IMR-90 (cell line): ENCODE data around the gene EVI5. TPM values are rescaled to one million over a fixed set of nuclear protein-coding genes. Genes with fewer than 3 reads are reported as not detected.

Source experiments
- ATAC-seq: fragments of 200-7000 bp; cut with Tn5 transposase; 2 replicates; pipeline ENCODE4 v1.9.1; 2020; ENCODE audit warnings: low read depth, mild to moderate bottlenecking, moderate library complexity
- BruUV-seq: library from RNA; stranded (reverse); fragments of 400-500 nt; replicated peaks from 2 replicates; lab custom pipeline; 2021; lab: Mats Ljungman, UMichigan
- CTCF ChIA-PET: fragments of 300-600 bp; formaldehyde crosslinking; extraction: SDS; loops from one replicate; lab custom pipeline; 2021; ENCODE audit warnings: antibody characterized with exemption; lab: Yijun Ruan, JAX
- POLR2A ChIA-PET: fragments of 300-600 bp; sonication (Branson Sonifier 250); formaldehyde crosslinking; loops from one replicate; lab custom pipeline; 2022; ENCODE audit warnings: antibody characterized with exemption; ENCODE audit not compliant: unreplicated experiment; lab: Charles Lee
- DNase-seq: peaks from one replicate; pipeline ENCODE4 v3.0.0; 2013
- H2AFZ ChIP-seq: replicated peaks from 2 replicates; pipeline ENCODE3; 2013; ENCODE audit warnings: low read length, mild to moderate bottlenecking; ENCODE audit not compliant: poor library complexity
- H2AK5ac ChIP-seq: 2 replicates; pipeline ENCODE4 v1.6.1; 2013; ENCODE audit warnings: low read depth, low read length, inconsistent platforms
- H2AK9ac ChIP-seq: replicated peaks from 2 replicates; pipeline ENCODE3; 2013; ENCODE audit warnings: mild to moderate bottlenecking, low read depth, low read length, moderate library complexity; ENCODE audit not compliant: poor library complexity
- H2BK120ac ChIP-seq: 2 replicates; pipeline ENCODE4 v1.6.1; 2013; ENCODE audit warnings: low read depth, low read length, inconsistent platforms
- H2BK15ac ChIP-seq: 3 replicates; pipeline ENCODE4 v1.6.1; 2013; ENCODE audit warnings: low read depth, low read length, inconsistent platforms
- H2BK20ac ChIP-seq: 2 replicates; pipeline ENCODE4 v1.6.1; 2013; ENCODE audit warnings: low read depth, mild to moderate bottlenecking, inconsistent platforms, low read length, moderate library complexity
- H2BK5ac ChIP-seq: 2 replicates; pipeline ENCODE4 v1.6.1; 2013; ENCODE audit warnings: mild to moderate bottlenecking, low read depth, low read length, inconsistent platforms; ENCODE audit not compliant: poor library complexity, severe bottlenecking
- H3K14ac ChIP-seq: replicated peaks from 2 replicates; pipeline ENCODE4 v1.6.1; 2013; ENCODE audit warnings: low read depth, low read length, inconsistent platforms
- H3K18ac ChIP-seq: 2 replicates; pipeline ENCODE4 v1.6.1; 2013; ENCODE audit warnings: low read depth, low read length, control low read depth
- H3K23ac ChIP-seq: 2 replicates; pipeline ENCODE4 v1.6.1; 2013; ENCODE audit warnings: low read depth, low read length, inconsistent platforms
- H3K27ac ChIP-seq: 2 replicates; pipeline ENCODE4 v1.5.1; 2013; ENCODE audit warnings: mild to moderate bottlenecking, control low read depth, low read length; ENCODE audit not compliant: insufficient read depth
- H3K27me3 ChIP-seq: 2 replicates; pipeline ENCODE4 v1.6.1; 2013; ENCODE audit warnings: low read length; ENCODE audit not compliant: control insufficient read depth, insufficient read depth
- H3K36me3 ChIP-seq: 2 replicates; pipeline ENCODE4 v1.6.1; 2013; ENCODE audit warnings: low read length, mixed read lengths; ENCODE audit not compliant: control insufficient read depth, insufficient read depth
- H3K4ac ChIP-seq: 2 replicates; pipeline ENCODE4 v1.6.1; 2013; ENCODE audit warnings: low read depth, low read length, inconsistent platforms
- H3K4me1 ChIP-seq: 2 replicates; pipeline ENCODE4 v1.6.1; 2013; ENCODE audit warnings: low read length, mixed read lengths; ENCODE audit not compliant: control insufficient read depth, insufficient read depth
- H3K4me2 ChIP-seq: 2 replicates; pipeline ENCODE4 v1.6.1; 2013; ENCODE audit warnings: low read depth, mild to moderate bottlenecking, control low read depth, low read length, moderate library complexity
- H3K4me3 ChIP-seq: 2 replicates; pipeline ENCODE4 v1.5.1; 2013; ENCODE audit warnings: low read depth, mild to moderate bottlenecking, control low read depth, low read length, moderate library complexity; ENCODE audit not compliant: insufficient read depth
- H3K56ac ChIP-seq: 2 replicates; pipeline ENCODE4 v1.6.1; 2013; ENCODE audit warnings: low read length, inconsistent platforms; ENCODE audit not compliant: insufficient read depth; ENCODE audit errors: extremely low read depth
- H3K79me1 ChIP-seq, 2 experiments: 2 replicates each; pipeline ENCODE4 v1.6.1; 2013; ENCODE audit warnings: low read length in 2 of 2, inconsistent platforms in 1 of 2, low read depth in 1 of 2
- H3K9ac ChIP-seq: 2 replicates; pipeline ENCODE4 v1.6.1; 2013; ENCODE audit warnings: low read depth, low read length, control low read depth
- H3K9me1 ChIP-seq: 2 replicates; pipeline ENCODE4 v1.6.1; 2013; ENCODE audit warnings: low read length, inconsistent platforms; ENCODE audit not compliant: insufficient read depth
- H3K9me3 ChIP-seq: 2 replicates; pipeline ENCODE4 v1.6.1; 2013; ENCODE audit warnings: low read length; ENCODE audit not compliant: control insufficient read depth, insufficient read depth
- H4K20me1 ChIP-seq: 2 replicates; pipeline ENCODE4 v1.6.1; 2013; ENCODE audit warnings: low read length, inconsistent platforms; ENCODE audit not compliant: insufficient read depth
- H4K5ac ChIP-seq: 2 replicates; pipeline ENCODE4 v1.6.1; 2013; ENCODE audit warnings: mild to moderate bottlenecking, low read depth, low read length, control low read depth
- H4K8ac ChIP-seq, 2 experiments: 2 replicates each; pipeline ENCODE4 v1.6.1; 2013; ENCODE audit warnings: low read depth in 2 of 2, low read length in 2 of 2, control low read depth in 1 of 2, inconsistent platforms in 1 of 2
- H4K91ac ChIP-seq: 2 replicates; pipeline ENCODE4 v1.6.1; 2013; ENCODE audit warnings: low read depth, low read length, inconsistent platforms; ENCODE audit not compliant: insufficient read depth
- BHLHE40 ChIP-seq: fragments of 150-350 bp; IDR thresholded peaks from 2 replicates; pipeline ENCODE4 v1.6.1; 2016; ENCODE audit warnings: mild to moderate bottlenecking, low read depth, low read length
- CEBPB ChIP-seq: IDR thresholded peaks from 2 replicates; pipeline ENCODE4 v1.6.1; 2012; ENCODE audit warnings: low read depth, low read length, improper control_type of control experiment
- CHD1 ChIP-seq: IDR thresholded peaks from 2 replicates; pipeline ENCODE4 v1.6.1; 2012; ENCODE audit warnings: low read depth, low read length, improper control_type of control experiment
- FOS ChIP-seq: fragments of 150-350 bp; IDR thresholded peaks from 2 replicates; pipeline ENCODE4 v1.6.1; 2016; ENCODE audit warnings: low read depth, low read length
- MAZ ChIP-seq: IDR thresholded peaks from 2 replicates; pipeline ENCODE4 v1.6.1; 2012; ENCODE audit warnings: low read depth, mild to moderate bottlenecking, low read length, improper control_type of control experiment, moderate library complexity, borderline replicate concordance
- NFE2L2 ChIP-seq: fragments of 150-350 bp; IDR thresholded peaks from 2 replicates; pipeline ENCODE4 v1.6.1; 2016; ENCODE audit warnings: low read depth, mild to moderate bottlenecking, low read length
- POLR2A ChIP-seq: IDR thresholded peaks from 2 replicates; pipeline ENCODE4 v1.6.1; 2012; ENCODE audit warnings: mild to moderate bottlenecking, low read depth, low read length
- RAD21 ChIP-seq: IDR thresholded peaks from 2 replicates; pipeline ENCODE4 v1.6.1; 2012; ENCODE audit warnings: low read length, improper control_type of control experiment
- WGBS, 2 experiments: methylation state at CpG; one replicate each; pipeline versions ENCODE4 v1.1.5 to v1.1.7; 2013; ENCODE audit warnings: missing lambda C conversion rate in 2 of 2; ENCODE audit not compliant: insufficient read length in 1 of 2; ENCODE audit errors: extremely low coverage in 2 of 2; 5-methylcytosine and 5-hydroxymethylcytosine counted together
- dilution Hi-C: fragments of 300-500 bp; cut with HindIII; formaldehyde crosslinking; loops from one replicate; pipeline ENCODE4 v1.14.3; 2018; ENCODE audit warnings: low sequenced_read_pairs; ENCODE audit not compliant: unreplicated experiment
- in situ Hi-C: fragments of 300-500 bp; cut with MboI; formaldehyde crosslinking; loops from 3 replicates; pipeline ENCODE4 v1.14.3; 2019; ENCODE audit warnings: low sequenced_read_pairs, inconsistent platforms, mixed read lengths
- intact Hi-C: fragments of 100-400 bp; cut with micrococcal nuclease; formaldehyde crosslinking; loops from 2 replicates; pipeline ENCODE4 v1.10.0; 2022
- polyA plus RNA-seq, 3 experiments: library from polyadenylated mRNA; depleted of rRNA; stranded (reverse); fragments of >200 nt; gene quantifications; 2 replicates each; pipeline ENCODE4 v1.2.3, GENCODE V29; 2012; ENCODE audit warnings: low replicate concordance in 1 of 3
- total RNA-seq: library from RNA; depleted of rRNA; stranded (reverse); fragments of >200 nt; gene quantifications from 2 replicates; pipeline ENCODE4 v1.2.3, GENCODE V29; 2012
- TF ChIP-seq, protein P1 (sequence below): fragments of 150-350 bp; IDR thresholded peaks from 2 replicates; pipeline ENCODE4 v1.6.1; 2017; ENCODE audit warnings: mild to moderate bottlenecking, antibody characterized with exemption, low read length, low read depth

Gene EVI5
- total and polyA plus RNA-seq, 2 of the 4 experiments (the other 2 are of a cell fraction), result 13.9 to 26.9 TPM

DNA sequence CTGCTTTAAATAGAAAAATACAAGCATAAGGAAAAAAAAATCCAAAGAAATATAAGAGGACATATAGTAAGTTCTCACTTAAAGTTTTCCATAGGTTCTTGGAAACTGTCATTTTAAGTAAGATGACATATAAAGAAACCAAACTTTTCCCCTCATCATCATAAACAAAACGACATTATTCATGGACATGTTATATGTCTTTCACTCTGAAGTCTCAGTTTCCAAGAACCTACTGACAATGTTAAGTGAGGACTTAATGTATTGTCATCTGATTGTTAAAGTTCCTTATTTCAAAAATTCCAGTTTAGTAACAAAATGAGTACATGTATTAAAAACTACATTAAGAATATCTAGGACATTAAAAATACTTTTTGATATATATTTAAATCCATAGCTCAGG, 228.6 kb downstream of the EVI5 start:
- H3K27ac ChIP-seq, result no peak overlapping the region
- dilution Hi-C loops, result no loop called here
- BruUV-seq, result no TSS peak

More for the DNA sequence above, 228.6 kb downstream of the EVI5 start:
- in situ Hi-C loops, result no loop called here
- Histone ChIP-seq H3K9me1 (no peaks in the 10 kb centered on the region), H3K4me3 (no peak overlapping the region), H4K8ac (no peak overlapping the region), H3K4ac (no peak overlapping the region), H3K27me3 (no peaks in the 10 kb centered on the region), H3K4me2 (no peak overlapping the region), H3K9ac (no peak overlapping the region), H4K20me1 (no peaks in the 10 kb centered on the region), H2AFZ (no peak overlapping the region), H3K23ac (no peak overlapping the region), H3K4me1 (no peaks in the 10 kb centered on the region; the same call in 1 of the 2 replicates), H2BK20ac (no peak overlapping the region), H3K9me3 (no peaks in the 10 kb centered on the region), H2AK5ac (no peak overlapping the region), H4K5ac (no peak overlapping the region), H3K56ac (no peak overlapping the region), H2BK5ac (no peak overlapping the region), H4K91ac (no peak overlapping the region), H2BK120ac (no peak overlapping the region), H3K14ac (no peak overlapping the region), H2BK15ac (no peak overlapping the region), H3K18ac (no peak overlapping the region), H3K79me1 (no peaks in the 10 kb centered on the region; a peak in 2 of 4 replicates), H2AK9ac (no peak overlapping the region), H3K36me3 (no peaks in the 10 kb centered on the region)
- ATAC-seq (no peak), DNase-seq (no peak)
- no peak for TF ChIP-seq POLR2A
- TF ChIP-seq CHD1, result no peak
- TF ChIP-seq FOS, result no peak
- no peak for TF ChIP-seq RAD21
- TF ChIP-seq NFE2L2, result no peak
- no peak for TF ChIP-seq MAZ
- no peak for TF ChIP-seq CEBPB
- TF ChIP-seq BHLHE40, result no peak
- TF ChIP-seq, protein P1, sequence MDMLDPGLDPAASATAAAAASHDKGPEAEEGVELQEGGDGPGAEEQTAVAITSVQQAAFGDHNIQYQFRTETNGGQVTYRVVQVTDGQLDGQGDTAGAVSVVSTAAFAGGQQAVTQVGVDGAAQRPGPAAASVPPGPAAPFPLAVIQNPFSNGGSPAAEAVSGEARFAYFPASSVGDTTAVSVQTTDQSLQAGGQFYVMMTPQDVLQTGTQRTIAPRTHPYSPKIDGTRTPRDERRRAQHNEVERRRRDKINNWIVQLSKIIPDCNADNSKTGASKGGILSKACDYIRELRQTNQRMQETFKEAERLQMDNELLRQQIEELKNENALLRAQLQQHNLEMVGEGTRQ, result no peak
- intact Hi-C loops, result no loop called here
- CTCF ChIA-PET, result interaction anchor here (0.6 kb wide), 1 partner anchor 76 kb away, joined by 3 read pairs; no protein-coding TSS in a partner anchor
- POLR2A ChIA-PET, result no interaction called here
- no CpG with 5 or more reads among the region's 1 CpG for WGBS, 2 experiments
